ENCODE results near the gene CAMK2A.

CAMK2A gene

DNA sequence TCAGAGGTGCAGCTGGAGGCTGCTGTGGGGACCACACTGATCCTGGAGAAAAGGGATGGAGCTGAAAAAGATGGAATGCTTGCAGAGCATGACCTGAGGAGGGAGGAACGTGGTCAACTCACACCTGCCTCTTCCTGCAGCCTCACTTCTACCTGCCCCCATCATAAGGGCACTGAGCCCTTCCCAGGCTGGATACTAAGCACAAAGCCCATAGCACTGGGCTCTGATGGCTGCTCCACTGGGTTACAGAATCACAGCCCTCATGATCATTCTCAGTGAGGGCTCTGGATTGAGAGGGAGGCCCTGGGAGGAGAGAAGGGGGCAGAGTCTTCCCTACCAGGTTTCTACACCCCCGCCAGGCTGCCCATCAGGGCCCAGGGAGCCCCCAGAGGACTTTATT is 105.6 kb downstream of the CAMK2A start:
- DNase-seq: no peak

DNA sequence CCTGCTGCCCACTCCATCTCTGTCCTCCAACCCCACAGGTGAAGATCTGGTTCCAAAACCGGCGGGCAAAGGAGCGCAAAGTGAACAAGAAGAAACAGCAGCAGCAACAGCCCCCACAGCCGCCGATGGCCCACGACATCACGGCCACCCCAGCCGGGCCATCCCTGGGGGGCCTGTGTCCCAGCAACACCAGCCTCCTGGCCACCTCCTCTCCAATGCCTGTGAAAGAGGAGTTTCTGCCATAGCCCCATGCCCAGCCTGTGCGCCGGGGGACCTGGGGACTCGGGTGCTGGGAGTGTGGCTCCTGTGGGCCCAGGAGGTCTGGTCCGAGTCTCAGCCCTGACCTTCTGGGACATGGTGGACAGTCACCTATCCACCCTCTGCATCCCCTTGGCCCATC is 106.1 kb downstream of the CAMK2A start:
- no peak for DNase-seq

GRCh38 chr5:150182774-150183173 is 106.8 kb downstream of the CAMK2A start:
- DNase-seq: no peak

- no peak for DNase-seq
These were observed 107.6 kb downstream of the CAMK2A start for GRCh38 chr5:150181766-150182545.

DNA sequence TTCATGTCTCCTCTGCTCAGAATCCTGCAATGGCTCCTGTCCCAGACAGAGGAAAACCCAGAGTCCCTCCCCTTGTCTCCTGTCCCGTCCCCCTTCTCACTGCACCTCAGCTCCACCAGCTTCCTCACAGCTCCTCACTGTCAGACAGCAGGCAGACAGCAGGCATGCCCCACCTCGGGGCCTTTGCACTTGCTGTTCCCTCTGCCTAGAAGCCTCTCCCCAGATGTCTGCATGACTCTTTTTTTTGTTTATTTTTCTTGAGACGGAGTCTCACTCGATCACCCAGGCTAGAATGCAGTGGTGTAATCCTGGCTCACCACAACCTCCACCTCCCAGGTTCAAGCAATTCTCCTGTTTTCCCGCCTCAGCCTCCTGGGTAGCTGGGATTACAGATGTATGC is 108.5 kb downstream of the CAMK2A start:
- DNase-seq: no peak

- peak; percentile 54 to 69 for DNase-seq
These were observed 109.1 kb downstream of the CAMK2A start for GRCh38 chr5:150180241-150181026.

GRCh38 chr5:150179019-150179620 is 110.5 kb downstream of the CAMK2A start:
- no peak for DNase-seq

DNA sequence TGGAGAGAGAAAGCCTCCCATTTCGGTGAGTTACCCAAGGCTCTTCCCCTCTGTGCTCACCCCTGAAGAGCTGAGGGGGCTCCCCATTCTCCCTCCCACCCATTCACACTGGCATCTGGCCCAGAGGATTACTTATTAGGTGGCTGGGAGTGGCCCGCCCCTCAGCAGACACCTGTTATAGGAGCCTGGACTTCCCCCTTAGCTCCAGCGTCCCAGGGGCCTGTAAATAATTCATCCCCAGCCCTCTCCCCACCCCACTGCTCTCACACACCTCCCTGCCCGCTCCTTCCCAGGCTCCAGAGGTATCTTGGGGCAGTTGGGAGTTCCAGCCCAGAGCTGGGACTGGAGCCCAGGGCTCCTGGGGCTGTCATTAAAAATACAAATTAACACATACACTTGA is 111.3 kb downstream of the CAMK2A start:
- no peak for DNase-seq

DNA sequence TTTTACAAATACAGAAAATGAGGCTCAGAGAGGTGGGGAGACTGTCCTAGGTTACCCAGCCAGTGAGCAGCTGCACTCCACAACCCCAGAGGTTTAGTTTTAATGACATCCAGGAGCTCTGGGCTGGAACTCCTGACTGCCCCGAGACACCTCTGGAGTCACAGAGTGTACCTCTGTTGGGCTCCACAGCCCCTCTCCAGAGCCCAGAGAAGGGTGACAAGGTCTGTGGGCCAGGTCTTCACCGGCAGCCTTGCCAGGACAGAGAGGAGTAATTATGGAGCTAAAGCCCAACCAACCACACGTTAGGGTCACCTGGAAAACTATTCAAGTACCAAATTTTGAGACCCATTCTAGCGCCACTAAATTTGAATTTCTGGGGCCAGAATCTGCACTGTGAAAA is 111.9 kb downstream of the CAMK2A start:
- no peak for DNase-seq

DNA sequence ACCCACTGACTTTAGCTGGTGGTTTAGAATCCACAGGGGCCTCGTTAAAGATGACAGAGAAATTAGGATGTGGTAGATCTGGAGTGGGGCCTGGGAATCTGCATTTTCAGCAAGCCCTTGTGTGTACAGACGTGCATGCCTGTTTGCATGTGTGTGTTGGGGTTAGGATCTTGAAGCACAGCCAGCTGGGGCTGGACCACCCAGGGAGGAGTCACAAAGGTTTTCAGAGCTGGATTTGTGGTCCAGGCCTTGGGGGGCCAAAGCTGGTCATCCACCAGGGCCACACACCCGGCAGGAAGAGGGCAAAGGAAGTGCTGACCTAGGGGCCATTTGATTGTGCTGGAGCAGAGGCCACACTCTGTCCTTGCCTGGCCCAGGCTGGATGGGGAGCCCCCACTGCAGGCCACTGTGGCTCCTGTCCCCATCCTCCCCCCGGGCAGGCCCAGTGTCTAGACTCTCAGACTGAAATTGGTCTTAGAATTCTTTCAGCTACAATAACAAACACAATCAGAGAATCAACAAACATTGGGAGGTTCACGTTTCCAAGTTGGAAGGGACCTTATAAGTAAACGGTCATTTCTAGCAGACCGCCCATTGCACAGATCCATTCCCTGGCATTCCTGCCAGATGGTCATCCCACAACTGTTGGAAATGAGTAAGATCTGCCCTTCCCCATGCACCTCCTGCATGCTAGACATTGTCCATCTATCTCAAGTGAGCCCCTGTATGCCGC is 112.7 kb downstream of the CAMK2A start:
- DNase-seq: no peak

GRCh38 chr5:150175536-150175935 is 114.0 kb downstream of the CAMK2A start:
- DNase-seq: no peak

- no peak for DNase-seq
These were observed 114.5 kb downstream of the CAMK2A start for GRCh38 chr5:150175076-150175475.

GRCh38 chr5:150174285-150174684 is 115.3 kb downstream of the CAMK2A start:
- DNase-seq: no peak

- no peak for DNase-seq
These were observed 116.4 kb downstream of the CAMK2A start for GRCh38 chr5:150173161-150173560.

GRCh38 chr5:150172556-150172955 is 117.0 kb downstream of the CAMK2A start:
- DNase-seq: no peak

- DNase-seq: no peak
These were observed 117.4 kb downstream of the CAMK2A start for GRCh38 chr5:150172145-150172544.

All from hippocampal formation (tissue), 2 donors.